Frontal cortex (tissue), 4 donors: Measurements from ENCODE around the gene CDK5RAP2. TPM values are rescaled to one million over a fixed set of nuclear protein-coding genes. Genes with fewer than 3 reads are reported as not detected.

ENCODE experiments used
- DNase-seq, 2 donors: peaks; one replicate each; pipeline ENCODE4 v3.0.0; 2012; ENCODE audit warnings: low spot score in 2 of 2
- FAIRE-seq: peaks from 2 replicates; lab custom pipeline; 2012; peaks lifted over from hg19 to GRCh38; lab: Jason Lieb, UNC
- total RNA-seq: library from RNA; depleted of rRNA; stranded (reverse); fragments of >200 nt; gene quantifications from one replicate; pipeline ENCODE4 v1.2.3, GENCODE V29; 2014
- donor health status: control.
- donor health status: control.
- donor health status: control.

The CDK5RAP2 gene
- total RNA-seq, 1 donor from 2014 or later: 41.2 TPM

DNA sequence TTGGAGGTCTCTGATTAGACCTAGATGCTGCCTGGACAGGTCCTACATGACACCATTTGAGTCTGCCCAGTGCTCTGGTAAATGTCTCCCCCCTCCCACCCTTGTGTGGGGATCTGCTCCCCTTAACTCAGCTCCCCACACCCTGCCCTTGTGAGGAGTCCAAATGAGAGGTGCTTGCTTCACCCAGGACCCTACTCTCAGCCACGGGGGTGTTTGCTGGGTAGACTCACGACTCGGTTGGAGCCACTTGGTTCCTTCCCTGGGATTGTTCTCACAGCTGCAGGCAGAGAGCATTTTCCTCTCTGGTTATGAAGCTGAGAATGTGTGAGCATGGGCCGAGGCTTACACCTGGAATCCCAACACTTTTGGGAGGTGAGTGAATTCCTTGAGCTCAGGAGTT, 204.7 kb downstream of the CDK5RAP2 start:
- DNase-seq (no peak), FAIRE-seq (no peak)

DNA sequence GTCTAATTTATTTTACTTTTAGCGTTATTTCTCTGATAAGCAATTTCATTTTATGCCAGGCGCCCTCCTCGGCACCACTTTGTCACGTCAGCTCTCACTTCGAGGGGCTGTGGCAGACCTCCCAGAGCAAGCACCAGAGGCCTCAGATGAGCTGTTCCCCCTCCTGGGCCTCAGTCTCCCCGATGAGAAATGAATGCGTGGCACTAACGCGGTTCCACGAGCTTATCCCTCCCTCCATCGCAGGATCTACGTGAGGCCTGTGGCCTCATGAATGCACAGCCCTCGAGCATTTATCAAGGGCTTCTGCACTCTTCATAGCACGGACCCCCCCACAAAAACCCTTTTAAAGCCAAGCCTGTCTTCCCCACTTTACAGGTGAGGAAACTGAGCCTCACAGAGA, 205.2 kb downstream of the CDK5RAP2 start:
- DNase-seq (no peak), FAIRE-seq (no peak)

DNA sequence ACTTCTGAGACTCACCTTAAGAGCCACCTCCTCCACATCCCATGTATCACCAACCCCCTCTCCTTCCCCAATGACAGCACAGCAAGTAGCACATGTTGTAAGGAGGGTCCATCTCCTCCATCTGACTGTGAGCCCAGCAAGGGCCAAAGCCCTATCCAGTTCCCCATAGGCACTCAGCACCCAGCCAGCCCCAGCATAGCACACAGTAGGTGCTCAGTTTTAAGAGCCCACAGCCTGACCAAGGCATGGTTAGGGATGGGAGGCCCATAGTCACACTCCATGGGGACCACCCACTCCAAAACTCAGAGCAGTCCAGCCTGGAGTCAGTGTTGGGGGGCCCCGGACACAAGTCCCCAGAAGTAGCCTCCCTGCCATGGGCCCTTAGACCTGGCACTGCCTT, 205.7 kb downstream of the CDK5RAP2 start:
- no peak for FAIRE-seq

DNA sequence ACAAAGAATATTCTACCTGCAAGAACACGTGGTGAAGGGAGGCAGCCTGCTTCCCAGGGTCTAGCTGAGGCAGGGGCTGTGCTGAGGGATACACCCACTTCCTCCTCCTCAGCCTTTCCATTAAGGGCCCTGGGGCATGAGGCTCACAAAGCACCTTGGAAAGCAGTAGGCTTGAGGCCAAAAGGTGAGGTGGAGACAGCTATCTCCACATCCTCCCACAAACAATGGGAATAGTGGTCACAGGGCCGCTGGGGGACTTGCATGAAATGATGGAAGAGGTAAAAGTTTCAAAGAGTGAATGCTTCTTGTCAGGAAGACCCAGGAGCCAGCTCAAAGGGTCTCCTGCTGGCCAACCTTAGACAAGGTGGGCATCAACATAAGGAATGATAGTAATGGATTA, 207.9 kb downstream of the CDK5RAP2 start:
- FAIRE-seq (no peak), DNase-seq (no peak)

More for the DNA sequence above, 205.7 kb downstream of the CDK5RAP2 start:
- no peak for DNase-seq

DNA sequence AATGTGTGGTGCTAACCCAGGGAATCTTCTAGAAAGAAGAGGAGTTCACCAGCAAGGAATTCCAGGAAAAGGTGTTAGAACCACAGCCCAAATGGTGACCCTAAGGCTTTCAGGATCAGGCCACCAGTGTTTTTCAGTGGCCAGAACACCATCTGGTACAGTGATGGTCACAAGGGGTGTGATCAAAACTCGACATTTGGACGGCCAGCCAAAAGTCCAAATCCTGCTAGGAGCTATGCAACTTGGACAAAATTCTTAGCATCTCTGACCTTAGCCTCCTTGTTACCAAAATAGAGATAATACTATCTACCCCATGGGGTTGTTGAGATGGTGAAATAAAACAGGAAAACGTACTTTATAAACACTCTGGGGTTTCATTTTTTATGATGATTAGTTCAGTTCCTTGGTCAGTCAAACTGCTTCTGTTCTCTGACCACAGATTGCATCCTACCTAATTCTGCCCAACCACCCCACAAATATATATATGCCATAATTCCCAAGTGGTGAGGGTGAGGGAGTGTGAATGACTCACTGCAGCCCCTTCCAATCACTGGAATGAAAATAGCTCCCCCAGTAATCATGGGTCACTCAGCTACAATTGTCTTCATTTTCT, 210.3 kb downstream of the CDK5RAP2 start:
- FAIRE-seq (no peak), DNase-seq (no peak)

DNA sequence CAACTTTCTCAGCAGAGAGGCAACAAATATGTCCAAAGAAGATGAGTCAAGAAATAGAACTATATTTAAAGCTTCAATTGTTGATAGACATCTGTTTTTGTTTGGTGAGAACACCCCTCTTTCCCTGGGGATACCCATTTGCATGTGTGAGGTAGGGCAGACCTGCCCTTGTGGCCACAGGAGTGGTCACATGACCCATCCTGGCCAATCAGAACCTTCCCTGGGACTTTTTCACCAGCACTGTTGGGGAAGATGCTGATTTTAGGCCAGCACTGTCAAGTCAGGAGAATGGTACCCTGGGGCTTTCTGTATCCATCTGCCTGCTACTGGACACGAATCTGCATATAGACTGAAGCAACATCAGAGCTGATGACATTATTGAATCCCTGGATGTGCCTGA, 211.2 kb downstream of the CDK5RAP2 start:
- DNase-seq: no peak
- no peak for FAIRE-seq

DNA sequence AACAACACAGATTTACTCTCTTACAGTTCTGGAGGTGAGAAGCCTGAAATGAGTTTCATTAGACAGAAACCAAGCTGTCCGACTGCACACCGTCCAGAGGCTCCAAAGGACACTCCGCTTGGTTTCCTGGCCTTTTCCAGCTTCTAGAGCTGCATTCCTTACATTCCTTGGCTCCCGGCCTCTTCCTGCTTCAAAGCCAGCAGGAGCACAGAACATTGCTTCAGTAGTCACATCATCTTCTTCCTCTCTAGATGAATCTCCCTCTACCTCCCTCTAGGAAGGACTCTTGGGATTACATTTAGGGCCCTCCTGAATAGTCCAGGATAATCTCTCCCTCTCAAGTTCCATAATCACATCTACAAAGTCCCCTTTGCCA, 213.3 kb downstream of the CDK5RAP2 start:
- DNase-seq: no peak
- FAIRE-seq: no peak

DNA sequence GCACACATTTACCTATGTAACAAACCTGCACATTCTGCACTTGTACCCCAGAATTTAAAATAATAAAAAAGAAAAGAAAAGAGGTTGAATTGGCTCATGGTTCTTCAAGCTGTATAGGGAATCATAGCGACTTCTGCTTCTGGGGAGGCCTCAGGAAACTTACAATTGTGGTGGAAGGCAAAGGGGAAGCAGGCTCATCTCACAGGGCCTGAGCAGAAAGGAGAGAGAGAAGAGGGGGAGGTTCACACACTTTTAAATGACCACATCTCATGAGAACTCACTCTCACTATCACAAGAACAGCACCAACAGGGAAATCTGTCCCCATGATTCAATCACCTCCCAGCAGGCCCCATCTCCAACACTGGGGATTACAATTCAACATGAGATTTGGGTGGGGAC, 214.6 kb downstream of the CDK5RAP2 start:
- DNase-seq (no peak), FAIRE-seq (no peak)

DNA sequence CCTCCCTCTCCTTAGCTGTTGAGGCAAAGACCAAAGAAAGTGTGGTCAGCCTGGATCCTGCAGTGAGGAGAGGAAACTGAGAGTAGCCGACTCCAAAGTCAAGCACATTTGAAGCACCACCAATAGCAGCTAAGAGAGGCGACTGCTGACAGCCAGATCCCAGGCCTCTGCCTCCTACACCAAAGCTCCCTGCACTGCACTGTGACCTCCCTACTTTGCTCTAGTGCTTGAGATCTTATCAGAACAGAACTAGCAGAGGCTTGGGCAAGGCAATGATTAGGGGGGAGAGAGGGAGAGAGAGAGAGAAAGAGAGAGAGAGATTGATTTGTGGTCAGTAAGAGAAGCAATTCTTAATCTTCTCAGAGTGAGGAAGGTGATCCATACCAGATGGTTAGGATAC, 216.3 kb downstream of the CDK5RAP2 start:
- DNase-seq (no peak), FAIRE-seq (no peak)

DNA sequence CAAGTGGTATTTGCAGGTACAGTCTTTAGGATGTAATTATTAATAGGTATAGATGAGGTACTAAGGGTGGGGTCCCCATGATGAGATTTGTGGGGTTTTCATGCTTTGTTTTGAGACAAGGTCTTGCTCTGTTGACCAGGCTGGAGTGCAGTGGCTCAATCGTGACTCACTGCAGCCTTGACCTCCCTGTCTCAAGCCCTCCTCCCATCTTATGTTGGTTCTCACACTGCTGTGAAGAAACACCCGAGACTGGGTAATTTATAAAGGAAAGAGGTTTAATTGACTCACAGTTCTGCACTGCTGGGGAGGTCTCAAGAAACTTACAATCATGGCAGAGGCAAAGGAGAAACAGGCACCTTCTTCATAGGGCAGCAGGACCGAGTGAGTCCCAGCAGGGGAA, 217.5 kb downstream of the CDK5RAP2 start:
- FAIRE-seq: no peak

DNA sequence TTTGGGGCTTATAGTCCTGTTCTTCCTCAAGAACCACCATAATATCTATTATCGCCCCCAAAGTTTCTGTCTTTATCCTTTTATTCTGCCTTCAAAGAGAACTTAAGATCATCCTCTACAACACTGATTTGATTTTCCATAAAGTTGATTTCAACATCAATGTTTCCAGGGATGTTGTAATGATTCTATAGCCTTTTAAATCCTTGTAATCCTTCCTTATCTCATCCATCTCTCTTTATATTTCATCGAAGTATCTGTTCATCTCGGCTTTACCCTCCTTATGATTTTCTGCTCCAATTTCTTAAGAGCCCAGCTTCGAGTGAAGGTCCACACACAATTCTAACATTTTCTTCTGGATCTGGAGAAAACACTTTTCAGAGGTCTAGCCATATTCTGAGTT, 218.4 kb downstream of the CDK5RAP2 start:
- DNase-seq (no peak), FAIRE-seq (no peak)

More for the DNA sequence above, 217.5 kb downstream of the CDK5RAP2 start:
- no peak for DNase-seq

DNA sequence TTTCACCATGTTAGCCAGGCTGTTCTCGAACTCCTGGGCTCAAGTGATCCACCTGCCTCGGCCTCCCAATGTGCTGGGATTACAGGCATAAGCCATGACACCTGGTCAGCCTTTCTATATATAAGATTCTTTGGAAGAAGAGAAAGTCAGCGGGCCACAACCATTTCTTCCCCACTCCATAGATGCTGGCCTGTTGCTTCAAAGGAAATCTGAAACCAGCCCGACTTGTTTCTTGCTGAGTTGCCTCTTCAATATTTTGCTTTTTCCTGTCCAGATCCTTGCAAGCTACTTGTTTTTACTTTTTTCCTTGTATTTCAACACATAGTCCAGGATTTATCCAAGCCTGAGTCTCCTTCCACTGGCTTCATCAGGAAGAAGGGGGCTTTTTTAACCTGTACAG, 219.5 kb downstream of the CDK5RAP2 start:
- DNase-seq: no peak
- no peak for FAIRE-seq

DNA sequence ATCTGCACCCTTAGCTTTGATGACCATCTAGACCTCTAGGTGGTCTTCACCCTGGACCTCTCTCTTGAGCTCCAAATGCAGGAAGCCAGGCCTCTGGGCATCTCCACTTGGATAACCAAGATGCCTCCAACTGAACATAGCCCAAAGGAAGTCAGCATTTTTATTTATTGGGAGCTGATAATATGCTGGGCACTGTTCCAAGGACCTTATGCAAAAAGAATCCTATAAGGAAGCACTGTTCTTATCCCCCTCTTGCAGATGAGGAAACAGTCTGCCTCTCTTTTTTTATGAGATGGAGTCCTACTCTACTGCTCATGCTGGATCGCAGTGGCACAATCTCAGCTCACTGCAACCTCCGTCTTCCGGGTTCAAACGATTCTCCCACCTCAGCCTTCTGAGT, 219.9 kb downstream of the CDK5RAP2 start:
- DNase-seq (no peak), FAIRE-seq (no peak)

DNA sequence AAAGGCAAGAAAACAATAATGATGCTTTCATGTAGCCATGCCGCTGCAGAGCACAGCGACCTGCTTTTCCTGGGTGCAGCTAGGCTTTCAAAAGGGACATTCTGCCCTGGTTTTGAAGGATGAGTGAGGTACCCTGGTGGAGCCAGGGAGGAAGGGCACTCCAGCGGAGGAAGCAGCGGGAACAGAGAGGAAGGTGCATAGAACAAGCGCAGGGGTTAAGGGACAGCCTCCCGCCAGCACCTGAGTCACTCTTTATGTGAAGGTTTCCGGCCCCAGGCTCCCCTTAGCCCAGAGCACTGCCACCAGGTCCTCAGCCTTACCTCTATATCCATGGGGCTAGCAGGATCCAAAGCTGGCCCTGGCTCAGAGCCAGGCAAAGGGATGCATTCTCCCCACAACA, 221.1 kb downstream of the CDK5RAP2 start:
- DNase-seq (no peak), FAIRE-seq (no peak)

DNA sequence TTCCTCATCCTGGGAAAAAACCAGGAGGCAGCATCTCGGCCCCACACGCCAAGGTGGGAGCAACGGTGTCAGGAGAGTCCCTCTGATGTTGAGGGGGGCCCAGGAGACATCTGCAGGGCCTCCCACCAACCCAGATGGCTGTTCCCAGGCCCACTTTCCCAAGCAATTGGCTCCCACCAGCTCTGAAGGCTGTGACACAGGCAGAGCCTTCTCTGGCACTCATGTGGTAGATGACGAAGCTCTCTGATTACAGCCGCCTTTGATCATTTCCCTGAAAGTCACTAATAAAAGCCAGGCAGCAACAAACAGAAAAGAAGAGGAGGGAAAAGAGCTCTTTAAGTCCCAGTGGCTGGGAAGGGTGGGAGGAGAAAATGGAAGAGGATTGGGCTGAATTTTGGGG, 226.5 kb downstream of the CDK5RAP2 start:
- no peak for FAIRE-seq

DNA sequence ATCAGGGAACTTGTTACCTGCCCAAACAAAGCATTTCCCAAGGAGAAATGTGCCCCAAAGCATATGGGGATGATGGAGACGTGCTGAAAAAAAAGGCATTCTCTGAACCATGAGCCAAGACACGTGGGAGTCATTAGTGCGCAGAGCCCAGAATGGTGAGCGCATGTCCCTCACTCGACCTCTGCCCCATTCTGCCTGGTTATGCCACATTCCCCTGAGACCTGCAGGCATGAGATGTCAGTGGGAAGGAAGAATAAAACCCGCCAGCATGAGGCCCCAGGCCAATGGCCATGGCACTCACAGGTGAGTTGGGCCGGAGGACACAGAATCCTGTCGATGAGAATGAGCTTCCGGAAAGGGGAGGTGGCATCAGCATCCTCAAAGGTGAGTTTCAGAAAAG, 228.9 kb downstream of the CDK5RAP2 start:
- DNase-seq (no peak), FAIRE-seq (no peak)

More for the DNA sequence above, 226.5 kb downstream of the CDK5RAP2 start:
- no peak for DNase-seq

DNA sequence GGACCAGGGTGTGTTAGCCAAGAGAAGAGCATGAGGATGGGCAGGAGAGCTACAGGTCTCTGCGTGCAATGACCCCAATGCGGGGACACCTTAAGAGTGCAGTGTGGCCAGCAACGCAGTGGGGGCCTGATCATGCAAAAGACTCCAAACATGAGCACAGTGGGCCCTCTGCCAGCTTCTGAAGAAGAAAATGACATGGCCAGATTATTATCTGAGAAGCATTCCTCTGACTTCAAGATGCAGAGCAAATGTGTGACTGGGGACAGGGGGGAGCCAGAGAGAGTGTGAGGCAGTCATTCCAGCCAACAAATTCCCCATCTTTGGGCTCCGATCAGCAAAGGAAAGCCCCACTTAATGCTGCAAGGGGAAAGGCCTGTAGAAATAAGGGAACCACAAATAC, 229.4 kb downstream of the CDK5RAP2 start:
- DNase-seq (no peak), FAIRE-seq (no peak)

DNA sequence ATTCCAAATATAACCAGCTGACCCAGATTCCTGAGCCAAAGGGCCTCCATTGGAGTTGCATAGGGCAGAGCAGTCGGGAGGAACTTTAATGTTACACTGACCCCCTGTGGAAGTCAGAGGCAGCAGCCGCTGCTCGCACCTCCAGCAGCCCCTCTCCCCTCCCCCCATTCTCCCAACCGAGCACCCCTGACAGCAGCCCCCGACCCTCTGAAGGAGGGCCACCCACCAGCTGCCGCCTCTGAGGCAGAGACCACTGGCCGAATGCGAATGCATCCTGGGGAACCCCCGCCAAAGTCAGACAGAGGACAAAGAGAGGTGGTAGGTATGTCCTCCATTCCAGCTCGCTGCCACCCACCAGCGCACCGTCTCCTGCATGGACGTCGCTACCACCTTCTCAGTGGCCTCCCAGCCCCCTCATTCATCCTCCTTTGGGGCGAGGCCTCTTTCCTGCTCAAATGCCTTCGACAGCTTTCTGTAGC, 231.0 kb downstream of the CDK5RAP2 start:
- FAIRE-seq: no peak
- DNase-seq: peak; percentile 17 to 71

DNA sequence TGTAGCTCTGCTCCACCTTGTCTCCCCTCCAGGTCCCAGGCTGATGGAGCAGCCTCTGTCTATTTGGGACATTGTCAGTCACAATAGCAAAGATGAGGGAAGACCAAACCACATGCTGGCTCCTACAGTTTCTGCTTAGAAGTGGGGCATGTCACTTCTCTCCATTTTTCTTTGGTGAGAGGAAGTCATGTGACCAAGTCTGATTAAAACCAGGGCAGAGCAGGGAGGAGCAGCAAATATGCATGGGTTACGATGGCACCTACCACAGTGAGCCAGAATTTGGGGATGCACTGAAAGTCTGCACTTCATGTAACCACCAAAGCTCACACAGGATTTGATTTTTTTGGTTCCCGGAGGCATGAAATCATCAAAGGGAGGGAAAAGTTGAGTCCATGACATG, 234.6 kb downstream of the CDK5RAP2 start:
- DNase-seq: no peak
- no peak for FAIRE-seq

DNA sequence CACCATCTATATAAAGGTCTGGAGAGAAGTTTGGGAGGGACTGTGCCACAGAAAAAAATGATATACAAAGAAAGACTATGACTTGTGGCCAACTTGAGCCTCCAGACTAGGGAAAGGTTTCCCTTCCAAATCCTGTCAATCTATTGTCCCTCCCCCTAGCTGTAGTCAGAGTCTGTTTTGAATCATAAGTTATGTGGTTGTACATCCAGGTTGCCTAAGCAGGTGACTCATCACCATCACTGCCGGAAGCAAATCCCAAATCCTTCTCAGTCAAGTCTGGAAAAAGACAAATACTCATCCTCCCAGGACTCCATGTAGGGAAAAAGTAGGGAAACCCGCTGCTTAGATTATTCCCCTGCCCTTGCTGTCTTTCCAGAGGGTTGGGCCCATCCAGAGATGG, 235.7 kb downstream of the CDK5RAP2 start:
- no peak for DNase-seq
- no peak for FAIRE-seq

DNA sequence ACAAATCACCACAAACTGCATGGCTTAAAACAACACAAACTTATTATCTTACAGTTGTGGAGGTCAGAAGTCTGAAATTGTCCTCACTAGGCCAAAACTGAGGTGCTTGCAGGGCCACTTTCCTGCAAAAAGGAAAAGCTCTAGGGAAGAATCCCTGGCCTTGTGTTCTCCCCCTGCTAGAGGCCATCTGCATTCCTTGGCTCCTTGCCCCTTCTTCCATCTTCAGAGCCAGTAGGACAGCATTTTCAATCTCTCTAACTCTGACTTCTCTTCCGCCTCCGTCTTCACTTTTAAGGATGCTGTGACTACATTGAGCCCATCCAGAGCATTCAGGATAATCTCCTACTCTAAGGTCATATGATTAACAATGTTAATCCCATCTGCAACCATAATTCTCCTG, 236.6 kb downstream of the CDK5RAP2 start:
- FAIRE-seq (no peak), DNase-seq (no peak)
